ENCODE results near the gene GCGR.

Gene GCGR

GRCh38 chr17:81845881-81846742 lies 42.2 kb downstream of the GCGR start:
- intact Hi-C loops (cut with DNase I): no loop called here
- DNase-seq: no peak

GRCh38 chr17:81846743-81847689 lies 43.1 kb downstream of the GCGR start:
- intact Hi-C loops (cut with DNase I): no loop called here
- no peak for DNase-seq

GRCh38 chr17:81849457-81849856 lies 45.5 kb downstream of the GCGR start:
- no peak for DNase-seq
- intact Hi-C loops (cut with DNase I): no loop called here

- no peak for DNase-seq
- intact Hi-C loops (cut with DNase I): no loop called here
Observed at GRCh38 chr17:81851423-81851822, 47.5 kb downstream of the GCGR start.

GRCh38 chr17:81852237-81852636 lies 48.3 kb downstream of the GCGR start:
- no peak for DNase-seq
- intact Hi-C loops (cut with DNase I): no loop called here

GRCh38 chr17:81854974-81855774 lies 51.2 kb downstream of the GCGR start:
- intact Hi-C loops (cut with DNase I): no loop called here
- DNase-seq: no peak

- intact Hi-C loops (cut with DNase I): no loop called here
- DNase-seq: no peak
Observed at GRCh38 chr17:81858170-81858966, 54.4 kb downstream of the GCGR start.

- no peak for DNase-seq
- intact Hi-C loops (cut with DNase I): no loop called here
Observed at GRCh38 chr17:81858967-81859905, 55.3 kb downstream of the GCGR start.

GRCh38 chr17:81859906-81860755 lies 56.2 kb downstream of the GCGR start, which contains the start of gene P4HB:
TSS of gene P4HB (minus strand) at chr17:81860535. CDS start at chr17:81860471, 64 bp downstream.
- peak in 2 of 10 donors; percentile 80 to 82 for DNase-seq
- intact Hi-C loops (cut with DNase I): loop anchor here (1.0 kb wide), 1 partner anchor 27 kb away; the partner anchor contains the start of gene MCRIP1

GRCh38 chr17:81860756-81861568 lies 57.0 kb downstream of the GCGR start:
- intact Hi-C loops (cut with DNase I): loop anchor here (1.0 kb wide), 1 partner anchor 28 kb away; the partner anchor contains the start of gene MCRIP1
- DNase-seq: peak; percentile 99 to 100 (median 100)

- intact Hi-C loops (cut with DNase I): no loop called here
- DNase-seq: no peak
Observed at GRCh38 chr17:81863123-81863675, 59.2 kb downstream of the GCGR start.

All from posterior cingulate gyrus (tissue), 11 donors.